Nephron (organoid): ENCODE results near the gene ECT2.
"Not testable (repeated sequence)": the region's sequence is repeated elsewhere in the genome, so short reads cannot be mapped to it uniquely, and the experiment has no call there.

Source experiments
- H3K27ac Mint-ChIP-seq, 3 experiments: 2 replicates each; pipeline ENCODE4 v1.8.0; 2020; ENCODE audit warnings: mixed read lengths in 3 of 3, mild to moderate bottlenecking in 2 of 3, moderate library complexity in 1 of 3
- H3K27me3 Mint-ChIP-seq: 2 replicates; pipeline ENCODE4 v1.8.0; 2021; ENCODE audit warnings: low read depth, mild to moderate bottlenecking, moderate library complexity, mixed read lengths
- H3K36me3 Mint-ChIP-seq: 2 replicates; pipeline ENCODE4 v1.8.0; 2020; ENCODE audit warnings: low read depth, mixed read lengths
- H3K4me1 Mint-ChIP-seq: 2 replicates; pipeline ENCODE4 v1.8.0; 2020; ENCODE audit warnings: mixed read lengths
- H3K4me3 Mint-ChIP-seq, 3 experiments: 2 replicates each; pipeline ENCODE4 v1.8.0; 2020; ENCODE audit warnings: mild to moderate bottlenecking in 3 of 3, mixed read lengths in 3 of 3, moderate library complexity in 2 of 3
- H3K9me3 Mint-ChIP-seq: 2 replicates; pipeline ENCODE4 v1.8.0; 2020; ENCODE audit warnings: mixed read lengths
- CTCF ChIP-seq, 3 experiments: fragments of 200-600 bp; sonication (generic); IDR thresholded peaks; one replicate each; pipeline ENCODE4 v1.5.0; 2021; ENCODE audit warnings: antibody characterized with exemption in 3 of 3; ENCODE audit not compliant: unreplicated experiment in 3 of 3

Gene ECT2

GRCh38 chr3:172710664-172711453, 39.7 kb upstream of the ECT2 start, which contains the start of gene NCEH1:
NCEH1 (minus strand) TSS chr3:172711067; CDS start chr3:172710984, 83 bp downstream.
- Mint-ChIP-seq H3K4me1 (peaks cover 17% of the 10 kb centered on the region), H3K27me3 (no peaks in the 10 kb centered on the region), H3K27ac (peak within 1 kb of the TSS; percentile 23 to 73 (median 66)), H3K4me3 (peak within 1 kb of the TSS; percentile 92 to 95 (median 94)), H3K9me3 (no peaks in the 10 kb centered on the region), H3K36me3 (no peaks in the 10 kb centered on the region)
- TF ChIP-seq CTCF (IDR thresholded peaks at IDR 0.05; ENCODE audit: unreplicated experiment in 3 of 3) = peak; percentile 77 to 79 (median 79)

- H3K27ac Mint-ChIP-seq = peak overlapping the region; percentile 17 to 73 (median 64)
- peak overlapping the region; percentile 92 to 95 (median 94) for H3K4me3 Mint-ChIP-seq
Measured at GRCh38 chr3:172711454-172711795, 39.1 kb upstream of the ECT2 start.

GRCh38 chr3:172713316-172713715, 37.2 kb upstream of the ECT2 start:
- Mint-ChIP-seq H3K27me3 (no peaks in the 10 kb centered on the region), H3K27ac (no peak overlapping the region), H3K4me3 (peak overlapping the region in 2 of 3 experiments; percentile 33 to 44), H3K36me3 (no peaks in the 10 kb centered on the region), H3K4me1 (peaks cover 17% of the 10 kb centered on the region), H3K9me3 (no peaks in the 10 kb centered on the region)
- no peak for TF ChIP-seq CTCF (IDR thresholded peaks at IDR 0.05; ENCODE audit: unreplicated experiment in 3 of 3)

More at GRCh38 chr3:172711454-172711795, 39.1 kb upstream of the ECT2 start:
- TF ChIP-seq CTCF (IDR thresholded peaks at IDR 0.05; ENCODE audit: unreplicated experiment in 3 of 3) = no peak
- no peaks in the 10 kb centered on the region for H3K36me3 Mint-ChIP-seq
- H3K9me3 Mint-ChIP-seq = no peaks in the 10 kb centered on the region
- H3K27me3 Mint-ChIP-seq = no peaks in the 10 kb centered on the region
- H3K4me1 Mint-ChIP-seq = peaks cover 17% of the 10 kb centered on the region

- no peaks in the 10 kb centered on the region for H3K36me3 Mint-ChIP-seq
- no peak for TF ChIP-seq CTCF (IDR thresholded peaks at IDR 0.05; ENCODE audit: unreplicated experiment in 3 of 3)
Measured at GRCh38 chr3:172716476-172716875, 34.0 kb upstream of the ECT2 start.

GRCh38 chr3:172717493-172718088, 32.9 kb upstream of the ECT2 start:
- Mint-ChIP-seq H3K9me3 (peaks cover 14% of the 10 kb centered on the region), H3K4me1 (peaks cover 7% of the 10 kb centered on the region), H3K27ac (no peak overlapping the region), H3K36me3 (no peaks in the 10 kb centered on the region), H3K4me3 (no peak overlapping the region), H3K27me3 (no peaks in the 10 kb centered on the region)
- no peak for TF ChIP-seq CTCF (IDR thresholded peaks at IDR 0.05; ENCODE audit: unreplicated experiment in 3 of 3)

More at GRCh38 chr3:172716476-172716875, 34.0 kb upstream of the ECT2 start:
- H3K27ac Mint-ChIP-seq = no peak overlapping the region
- peaks cover 7% of the 10 kb centered on the region for H3K4me1 Mint-ChIP-seq
- no peak overlapping the region for H3K4me3 Mint-ChIP-seq
- H3K9me3 Mint-ChIP-seq = peaks cover 14% of the 10 kb centered on the region
- H3K27me3 Mint-ChIP-seq = no peaks in the 10 kb centered on the region

GRCh38 chr3:172722536-172723040, 27.9 kb upstream of the ECT2 start:
- H3K36me3 Mint-ChIP-seq, H3K4me1 Mint-ChIP-seq, H3K27me3 Mint-ChIP-seq, H3K27ac Mint-ChIP-seq, H3K4me3 Mint-ChIP-seq: not testable (repeated sequence)
- peaks cover 22% of the 10 kb centered on the region for H3K9me3 Mint-ChIP-seq
